GM21529 (cell line): ENCODE data around the gene BICC1.

Experiments
- ATAC-seq: cut with Tn5 transposase; IDR thresholded peaks from one replicate; pipeline ENCODE4 v1.9.1; 2021; ENCODE audit not compliant: unreplicated experiment

The BICC1 gene, protein sequence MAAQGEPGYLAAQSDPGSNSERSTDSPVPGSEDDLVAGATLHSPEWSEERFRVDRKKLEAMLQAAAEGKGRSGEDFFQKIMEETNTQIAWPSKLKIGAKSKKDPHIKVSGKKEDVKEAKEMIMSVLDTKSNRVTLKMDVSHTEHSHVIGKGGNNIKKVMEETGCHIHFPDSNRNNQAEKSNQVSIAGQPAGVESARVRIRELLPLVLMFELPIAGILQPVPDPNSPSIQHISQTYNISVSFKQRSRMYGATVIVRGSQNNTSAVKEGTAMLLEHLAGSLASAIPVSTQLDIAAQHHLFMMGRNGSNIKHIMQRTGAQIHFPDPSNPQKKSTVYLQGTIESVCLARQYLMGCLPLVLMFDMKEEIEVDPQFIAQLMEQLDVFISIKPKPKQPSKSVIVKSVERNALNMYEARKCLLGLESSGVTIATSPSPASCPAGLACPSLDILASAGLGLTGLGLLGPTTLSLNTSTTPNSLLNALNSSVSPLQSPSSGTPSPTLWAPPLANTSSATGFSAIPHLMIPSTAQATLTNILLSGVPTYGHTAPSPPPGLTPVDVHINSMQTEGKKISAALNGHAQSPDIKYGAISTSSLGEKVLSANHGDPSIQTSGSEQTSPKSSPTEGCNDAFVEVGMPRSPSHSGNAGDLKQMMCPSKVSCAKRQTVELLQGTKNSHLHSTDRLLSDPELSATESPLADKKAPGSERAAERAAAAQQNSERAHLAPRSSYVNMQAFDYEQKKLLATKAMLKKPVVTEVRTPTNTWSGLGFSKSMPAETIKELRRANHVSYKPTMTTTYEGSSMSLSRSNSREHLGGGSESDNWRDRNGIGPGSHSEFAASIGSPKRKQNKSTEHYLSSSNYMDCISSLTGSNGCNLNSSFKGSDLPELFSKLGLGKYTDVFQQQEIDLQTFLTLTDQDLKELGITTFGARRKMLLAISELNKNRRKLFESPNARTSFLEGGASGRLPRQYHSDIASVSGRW

GRCh38 chr10:58512491-58513187 is at the start of gene BICC1:
Gene BICC1 (plus strand): TSS chr10:58512872. CDS start chr10:58513144, 272 bp downstream.
- no peak for ATAC-seq

GRCh38 chr10:58464956-58465355 is 47.7 kb upstream of the BICC1 start:
- no peak for ATAC-seq

- ATAC-seq: no peak
Measured at GRCh38 chr10:58465629-58466028, 47.0 kb upstream of the BICC1 start.

- no peak for ATAC-seq
Measured at GRCh38 chr10:58467931-58468635, 44.6 kb upstream of the BICC1 start.

- ATAC-seq: no peak
Measured at GRCh38 chr10:58473976-58474375, 38.7 kb upstream of the BICC1 start.

DNA sequence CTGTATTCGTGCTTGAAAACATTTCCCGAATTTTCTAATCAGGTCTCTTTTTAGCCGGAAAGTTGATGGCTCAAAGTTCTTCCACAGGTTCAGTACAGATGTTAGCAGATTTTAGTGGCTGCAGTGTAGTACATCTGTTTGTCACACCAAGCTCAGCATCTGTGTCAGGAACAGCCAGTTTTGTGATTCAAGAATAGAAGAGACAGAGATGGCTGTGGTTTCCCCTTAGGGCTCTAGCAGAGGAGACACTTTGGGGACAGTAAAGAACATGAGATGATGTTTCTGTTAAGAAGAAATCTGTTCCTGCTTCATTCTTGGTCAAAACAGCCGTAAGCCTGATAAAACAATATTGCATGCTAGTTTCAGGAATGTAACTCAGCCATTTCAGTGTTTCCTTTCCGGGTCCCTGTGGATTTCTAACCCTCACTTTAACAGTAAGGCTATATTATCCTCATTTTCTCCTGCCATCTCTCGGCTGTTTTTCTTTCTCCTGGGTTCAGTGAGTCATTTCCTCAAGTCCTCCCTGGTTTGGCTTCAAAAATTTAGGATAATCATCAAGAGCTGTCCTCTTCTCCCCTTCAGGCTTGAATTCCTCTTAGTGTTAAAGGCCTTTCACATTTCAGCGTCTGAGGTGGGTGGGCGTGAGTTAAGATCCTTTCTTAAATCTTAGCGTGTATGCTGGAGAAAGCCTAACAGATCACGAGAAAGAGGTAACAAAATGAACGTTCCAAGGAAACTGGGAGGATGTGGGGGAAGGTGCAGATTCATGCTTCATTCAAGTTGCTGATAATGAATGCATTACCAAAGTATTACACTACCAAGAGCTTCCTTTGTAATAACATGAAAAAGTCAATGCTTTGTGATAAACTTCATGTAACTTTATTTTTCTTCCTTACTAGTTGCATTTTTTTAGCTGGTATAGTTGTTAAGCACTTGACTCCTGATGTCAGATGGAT is 37.1 kb upstream of the BICC1 start:
- no peak for ATAC-seq

GRCh38 chr10:58477122-58477521 is 35.5 kb upstream of the BICC1 start:
- no peak for ATAC-seq

- no peak for ATAC-seq
Measured at GRCh38 chr10:58477902-58478301, 34.8 kb upstream of the BICC1 start.

- no peak for ATAC-seq
Measured at GRCh38 chr10:58479045-58479444, 33.6 kb upstream of the BICC1 start.

GRCh38 chr10:58480321-58480720 is 32.4 kb upstream of the BICC1 start:
- no peak for ATAC-seq

DNA sequence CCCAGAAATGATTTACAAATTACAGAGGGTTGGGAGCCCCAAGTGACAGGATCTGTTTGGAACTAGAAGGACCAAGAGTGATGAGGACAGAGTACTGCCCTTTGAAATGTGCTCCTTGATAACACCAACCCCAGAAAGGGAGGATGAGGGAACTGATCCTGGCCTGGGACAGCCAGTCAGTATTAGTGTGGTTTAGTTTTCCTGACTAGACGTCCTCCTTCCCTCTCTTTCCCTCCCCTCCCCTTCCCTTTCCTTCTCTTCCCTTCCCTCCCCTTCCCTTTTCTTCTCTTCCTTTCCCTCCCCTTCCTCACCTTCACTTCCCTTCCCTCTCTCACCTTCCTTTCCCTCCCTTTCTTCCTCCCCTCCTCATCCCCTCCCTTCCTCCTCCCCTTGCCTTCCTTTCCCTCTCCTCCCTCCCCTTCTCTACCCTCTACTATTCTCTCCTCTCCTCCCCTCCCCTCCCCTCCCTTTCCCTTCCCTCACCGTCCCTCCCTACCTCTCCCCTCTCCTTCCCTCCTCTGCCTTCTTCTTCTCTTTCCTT is 31.0 kb upstream of the BICC1 start:
- ATAC-seq: no peak

- no peak for ATAC-seq
Measured at GRCh38 chr10:58486821-58487220, 25.9 kb upstream of the BICC1 start.

DNA sequence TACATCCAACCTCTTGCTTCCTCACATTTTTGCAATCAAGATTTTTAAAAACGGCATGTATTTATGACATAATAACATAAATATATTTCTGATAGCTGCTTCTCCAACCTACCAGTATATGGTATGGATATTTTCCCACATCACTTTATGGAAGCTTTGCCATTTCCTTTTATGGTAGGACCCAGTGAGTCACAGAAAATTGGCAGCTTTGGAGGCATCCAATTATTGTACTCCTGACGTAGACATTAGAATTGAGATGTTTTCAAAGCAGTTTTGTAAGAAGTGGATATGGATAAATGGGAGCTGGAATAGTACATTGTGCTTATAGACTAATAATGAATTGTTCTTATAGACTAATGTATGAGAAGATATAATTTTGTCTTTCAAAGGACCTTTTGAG is 23.8 kb upstream of the BICC1 start:
- no peak for ATAC-seq

DNA sequence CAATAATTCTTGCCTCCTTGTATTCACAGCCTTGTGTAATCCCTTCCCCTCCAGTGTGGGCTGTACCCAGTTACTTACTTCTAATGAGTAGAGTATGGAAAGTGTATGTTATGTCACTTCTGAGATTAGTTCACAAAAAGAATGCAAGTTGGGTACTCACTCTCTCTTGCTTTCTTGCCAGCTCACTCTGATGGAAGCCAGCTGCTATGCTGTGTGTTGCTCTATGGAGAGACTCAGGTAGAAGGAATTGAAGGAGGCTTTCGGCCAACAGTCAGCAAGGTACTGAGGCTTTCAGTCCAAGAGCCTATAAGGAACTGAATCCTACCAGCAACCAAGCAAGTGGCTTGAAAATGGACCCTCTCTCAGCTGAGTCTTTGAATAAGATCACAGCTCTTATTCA is 9.7 kb upstream of the BICC1 start:
- no peak for ATAC-seq

- ATAC-seq: no peak
Measured at GRCh38 chr10:58508316-58508715, 4.4 kb upstream of the BICC1 start.

GRCh38 chr10:58511765-58512490 is 744 bp upstream of the BICC1 start:
- ATAC-seq: no peak

- ATAC-seq: no peak
Measured at GRCh38 chr10:58513188-58514110, 777 bp downstream of the BICC1 start.
